Measurements from ENCODE around the gene RXRA. TPM values are rescaled to one million over a fixed set of nuclear protein-coding genes. Genes with fewer than 3 reads are reported as not detected.

Gene RXRA
- total RNA-seq, 4 donors from 2014 or later, result 27.3 to 70.5 (median 58.6) TPM

- DNase-seq, result peak; percentile 24
- H3K4me3 ChIP-seq, result peak overlapping the region in 2 of 4 donors; percentile 10 to 17
- WGBS, 2 donors (ENCODE audit: low coverage in 1 of 2), result 56 to 100% methylated on average over 1 to 42 of the region's 45 CpGs
These were observed 31.8 kb upstream of the RXRA start for GRCh38 chr9:134294153-134295071.

GRCh38 chr9:134295101-134295745 lies 31.0 kb upstream of the RXRA start:
- peaks cover 0 to 10% (median 0%) of the 10 kb centered on the region in 4 donors for H3K4me1 ChIP-seq
- H3K4me3 ChIP-seq, result no peak overlapping the region
- WGBS, 2 donors (ENCODE audit: low coverage in 1 of 2), result 78 to 84% methylated on average over 2 to 23 of the region's 25 CpGs
- intact Hi-C loops (cut with DNase I; ENCODE audit: low total_unique reads), result no loop called here
- no peaks in the 10 kb centered on the region for H3K36me3 ChIP-seq
- no peak overlapping the region for H3K27ac ChIP-seq
- TF ChIP-seq EP300 (IDR thresholded peaks at IDR 0.05; ENCODE audit: low read depth) (no peak), CTCF (IDR thresholded peaks at IDR 0.05) (no peak), POLR2AphosphoS5 (IDR thresholded peaks at IDR 0.05) (no peak), POLR2A (IDR thresholded peaks at IDR 0.05) (no peak)
- DNase-seq, result no peak
- peaks cover 19% of the 10 kb centered on the region for H3K27me3 ChIP-seq
- in situ Hi-C loops (cut with MboI; ENCODE audit: low pct_ligation_motif_present in 1 of 4, low pct_unique_long_range_greater_than_20kb in 1 of 4, low sequenced_read_pairs in 3 of 4), result no loop called here
- H3K9me3 ChIP-seq, result no peaks in the 10 kb centered on the region

More at GRCh38 chr9:134294153-134295071, 31.8 kb upstream of the RXRA start:
- H3K36me3 ChIP-seq, result no peaks in the 10 kb centered on the region
- TF ChIP-seq EP300 (IDR thresholded peaks at IDR 0.05; ENCODE audit: low read depth), result no peak
- no peak for TF ChIP-seq POLR2A (IDR thresholded peaks at IDR 0.05)
- TF ChIP-seq CTCF (IDR thresholded peaks at IDR 0.05), result no peak
- TF ChIP-seq POLR2AphosphoS5 (IDR thresholded peaks at IDR 0.05), result no peak
- H3K4me1 ChIP-seq, result peaks cover 0 to 10% (median 0%) of the 10 kb centered on the region in 4 donors
- in situ Hi-C loops (cut with MboI; ENCODE audit: low pct_ligation_motif_present in 1 of 4, low pct_unique_long_range_greater_than_20kb in 1 of 4, low sequenced_read_pairs in 3 of 4), result no loop called here
- H3K27me3 ChIP-seq, result peaks cover 19% of the 10 kb centered on the region
- H3K27ac ChIP-seq, result peak overlapping the region in 1 of 4 donors; percentile 6
- intact Hi-C loops (cut with DNase I; ENCODE audit: low total_unique reads), result no loop called here
- H3K9me3 ChIP-seq, result no peaks in the 10 kb centered on the region

GRCh38 chr9:134295746-134296250 lies 30.5 kb upstream of the RXRA start:
- H3K27me3 ChIP-seq, result peaks cover 19% of the 10 kb centered on the region
- intact Hi-C loops (cut with DNase I; ENCODE audit: low total_unique reads) (no loop called here), in situ Hi-C loops (cut with MboI; ENCODE audit: low pct_ligation_motif_present in 1 of 4, low pct_unique_long_range_greater_than_20kb in 1 of 4, low sequenced_read_pairs in 3 of 4) (no loop called here)
- no peak overlapping the region for H3K27ac ChIP-seq
- no peak for TF ChIP-seq POLR2A (IDR thresholded peaks at IDR 0.05)
- no peak for TF ChIP-seq POLR2AphosphoS5 (IDR thresholded peaks at IDR 0.05)
- TF ChIP-seq EP300 (IDR thresholded peaks at IDR 0.05; ENCODE audit: low read depth), result no peak
- no peak for TF ChIP-seq CTCF (IDR thresholded peaks at IDR 0.05)
- WGBS, 2 donors (ENCODE audit: low coverage in 1 of 2), result 82 to 91% methylated on average over 9 to 12 of the region's 12 CpGs
- H3K4me3 ChIP-seq, result no peak overlapping the region
- H3K9me3 ChIP-seq, result no peaks in the 10 kb centered on the region
- DNase-seq, result no peak
- peaks cover 0 to 10% (median 0%) of the 10 kb centered on the region in 4 donors for H3K4me1 ChIP-seq
- H3K36me3 ChIP-seq, result no peaks in the 10 kb centered on the region

Data from transverse colon (tissue), 4 donors.